Activated naive CD4-positive, alpha-beta T cell treated with anti-CD3 and anti-CD28 coated beads, Interleukin-2, amount 50 U/mL, for 72 hours (primary cell): Measurements from ENCODE around the gene GLIS1. TPM values are rescaled to one million over a fixed set of nuclear protein-coding genes. Genes with fewer than 3 reads are reported as not detected.

Source experiments
- ATAC-seq, 2 donors: fragments of 150-1000 bp; cut with Tn5 transposase; 2 replicates each; pipeline ENCODE4 v1.10.0; 2021; ENCODE audit warnings: mild to moderate bottlenecking in 2 of 2, moderate library complexity in 2 of 2
- DNase-seq, 2 donors: peaks; one replicate each; pipeline ENCODE4 v3.0.0; 2021 to 2022; ENCODE audit warnings: low spot score in 2 of 2
- H3K27ac Mint-ChIP-seq, 2 donors: one replicate each; pipeline ENCODE4 v1.8.0; 2022; ENCODE audit warnings: mild to moderate bottlenecking in 2 of 2, mixed read lengths in 2 of 2
- H3K36me3 Mint-ChIP-seq, 2 donors: one replicate each; pipeline ENCODE4 v1.8.0; 2022; ENCODE audit warnings: mixed read lengths in 2 of 2
- H3K9me3 Mint-ChIP-seq, 2 donors: one replicate each; pipeline ENCODE4 v1.8.0; 2022; ENCODE audit warnings: mixed read lengths in 2 of 2
- total RNA-seq, 2 donors: library from RNA; stranded (reverse); gene quantifications; one replicate each; pipeline ENCODE4 v1.2.3, GENCODE V29; 2022

GLIS1 gene
- total RNA-seq, 2 donors from 2014 or later = not detected

DNA sequence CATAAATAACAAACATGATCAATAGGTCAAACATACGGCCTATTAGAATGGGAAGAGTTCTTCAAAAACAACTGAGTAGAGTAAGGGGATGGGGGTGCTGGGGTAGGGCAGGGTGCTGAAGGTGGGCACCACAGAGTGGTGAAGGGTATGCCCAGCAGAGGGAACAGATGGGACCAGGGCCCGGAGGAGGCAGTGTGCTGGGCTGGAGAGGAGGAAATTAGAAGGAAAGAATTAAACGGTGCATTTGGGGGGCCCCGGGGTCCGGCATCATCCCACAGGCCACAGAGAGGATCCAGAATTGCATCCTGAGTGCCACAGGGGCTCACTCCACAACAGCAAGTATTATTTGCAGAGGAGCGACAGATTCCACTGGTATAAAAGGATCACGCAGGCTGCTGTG is 94.5 kb downstream of the GLIS1 start:
- no peaks in the 10 kb centered on the region for H3K36me3 Mint-ChIP-seq

DNA sequence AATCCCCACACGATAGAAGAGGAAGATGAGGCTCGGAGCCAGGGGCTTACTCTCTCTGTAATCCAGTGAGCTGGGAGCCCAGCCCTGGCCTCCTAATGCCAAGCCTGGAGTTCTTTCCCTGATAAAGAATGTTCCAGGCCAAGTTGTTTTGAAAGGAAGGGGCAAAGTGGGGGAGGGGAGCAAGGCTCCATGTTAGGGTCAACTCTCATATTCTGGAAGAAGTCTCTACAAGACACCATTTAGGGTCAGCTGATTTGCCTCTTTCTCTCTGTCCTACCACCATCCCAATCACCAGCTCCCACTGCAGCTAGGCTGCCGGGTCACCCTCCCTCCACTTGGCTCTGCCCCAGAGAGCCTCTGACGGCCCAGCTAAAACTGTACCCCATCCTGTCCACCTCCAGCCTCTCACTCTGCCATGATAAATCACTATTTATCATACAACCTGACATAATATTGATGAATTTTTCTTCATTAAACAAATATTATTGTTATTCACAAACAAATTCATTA is 95.0 kb downstream of the GLIS1 start:
- Mint-ChIP-seq H3K9me3 (no peaks in the 10 kb centered on the region), H3K27ac (no peak overlapping the region), H3K36me3 (no peaks in the 10 kb centered on the region)
- DNase-seq = peak in 1 of 2 donors; percentile 18
- no peak for ATAC-seq

More for the DNA sequence above, 94.5 kb downstream of the GLIS1 start:
- Mint-ChIP-seq H3K27ac (no peak overlapping the region), H3K9me3 (no peaks in the 10 kb centered on the region)
- ATAC-seq (no peak), DNase-seq (peak in 1 of 2 donors; percentile 21)

DNA sequence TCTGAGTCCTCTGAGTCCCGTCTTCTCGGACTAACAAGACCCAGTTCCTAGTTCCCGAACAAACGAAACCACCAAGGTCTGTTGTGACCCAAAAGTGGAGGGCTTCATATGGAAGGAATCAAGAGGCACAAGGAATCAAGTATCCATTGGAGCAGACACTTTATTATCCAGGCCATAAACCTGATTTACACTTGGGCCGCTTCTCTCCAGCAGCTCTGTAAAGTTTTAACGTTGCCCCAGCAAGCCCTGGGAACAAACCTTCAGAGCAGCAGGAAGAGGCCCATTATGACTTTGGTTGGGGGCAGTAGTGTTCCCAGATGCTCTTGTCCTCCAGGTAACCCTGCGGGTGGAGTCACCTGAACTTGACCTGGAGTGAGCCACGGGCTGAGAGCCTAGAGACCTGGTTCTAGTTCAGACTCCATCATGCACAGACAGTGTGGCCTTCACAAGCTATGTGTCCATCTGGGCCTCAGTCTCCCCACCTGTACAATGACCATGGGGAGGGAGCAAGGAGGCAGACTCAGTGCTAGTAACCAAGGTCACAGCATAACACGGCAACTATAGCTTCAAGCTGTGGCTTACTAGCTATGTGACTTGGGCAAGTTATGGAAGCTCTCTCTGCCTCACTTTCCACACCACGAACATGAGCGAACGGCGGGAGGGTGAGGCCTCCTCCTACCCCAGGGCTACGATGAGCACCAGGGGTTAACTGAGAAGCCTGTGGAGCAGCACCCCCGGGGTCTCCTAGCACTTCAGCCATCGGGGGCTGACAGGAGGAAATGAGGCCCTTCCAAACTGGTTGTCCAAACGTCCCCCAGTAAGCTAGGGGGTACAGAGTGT is 95.7 kb downstream of the GLIS1 start:
- DNase-seq (peak in 1 of 2 donors; percentile 30), ATAC-seq (no peak)
- no peaks in the 10 kb centered on the region for H3K36me3 Mint-ChIP-seq
- no peaks in the 10 kb centered on the region for H3K9me3 Mint-ChIP-seq
- peak overlapping the region in 1 of 2 donors; percentile 29 for H3K27ac Mint-ChIP-seq

DNA sequence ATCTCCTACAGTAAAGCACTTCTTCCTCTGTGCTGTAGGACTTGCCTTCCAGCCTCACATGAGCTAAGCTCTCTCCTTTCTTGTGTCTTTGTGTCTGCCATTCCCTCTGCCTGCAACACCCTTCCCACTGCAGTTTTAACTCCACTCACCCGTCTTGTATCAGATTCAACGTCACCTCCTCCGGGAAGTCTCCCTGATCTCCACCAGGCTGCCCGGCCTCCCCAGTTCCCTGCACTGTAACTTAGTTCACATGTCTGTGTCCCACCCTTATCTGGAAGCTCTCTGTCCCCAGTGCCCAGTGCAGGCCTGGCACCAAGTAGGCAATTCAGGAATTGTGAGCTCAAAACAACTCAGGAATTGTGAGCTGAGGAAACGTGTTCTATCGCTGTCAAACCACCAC is 96.4 kb downstream of the GLIS1 start:
- DNase-seq = peak in 1 of 2 donors; percentile 21
- Mint-ChIP-seq H3K27ac (no peak overlapping the region), H3K36me3 (no peaks in the 10 kb centered on the region), H3K9me3 (no peaks in the 10 kb centered on the region)
- ATAC-seq = no peak

DNA sequence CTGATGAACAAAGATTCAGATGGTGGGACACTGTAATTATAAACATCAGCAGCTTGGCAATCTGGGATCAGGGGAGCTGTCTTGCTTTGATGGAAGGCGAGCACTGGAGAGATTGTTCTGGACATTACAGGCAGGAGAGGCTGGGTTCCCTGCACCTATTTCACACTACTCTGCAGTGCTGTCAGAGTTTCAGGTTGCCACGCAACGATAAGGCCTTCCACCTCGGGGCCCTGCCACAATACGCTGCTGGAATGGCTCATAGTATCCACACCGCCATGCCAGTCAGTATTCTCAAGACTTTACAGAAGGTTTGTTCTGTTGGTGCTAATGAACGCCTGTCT is 96.8 kb downstream of the GLIS1 start:
- peak in 1 of 2 donors; percentile 13 for DNase-seq
- no peak for ATAC-seq
- Mint-ChIP-seq H3K27ac (no peak overlapping the region), H3K9me3 (no peaks in the 10 kb centered on the region), H3K36me3 (no peaks in the 10 kb centered on the region)

DNA sequence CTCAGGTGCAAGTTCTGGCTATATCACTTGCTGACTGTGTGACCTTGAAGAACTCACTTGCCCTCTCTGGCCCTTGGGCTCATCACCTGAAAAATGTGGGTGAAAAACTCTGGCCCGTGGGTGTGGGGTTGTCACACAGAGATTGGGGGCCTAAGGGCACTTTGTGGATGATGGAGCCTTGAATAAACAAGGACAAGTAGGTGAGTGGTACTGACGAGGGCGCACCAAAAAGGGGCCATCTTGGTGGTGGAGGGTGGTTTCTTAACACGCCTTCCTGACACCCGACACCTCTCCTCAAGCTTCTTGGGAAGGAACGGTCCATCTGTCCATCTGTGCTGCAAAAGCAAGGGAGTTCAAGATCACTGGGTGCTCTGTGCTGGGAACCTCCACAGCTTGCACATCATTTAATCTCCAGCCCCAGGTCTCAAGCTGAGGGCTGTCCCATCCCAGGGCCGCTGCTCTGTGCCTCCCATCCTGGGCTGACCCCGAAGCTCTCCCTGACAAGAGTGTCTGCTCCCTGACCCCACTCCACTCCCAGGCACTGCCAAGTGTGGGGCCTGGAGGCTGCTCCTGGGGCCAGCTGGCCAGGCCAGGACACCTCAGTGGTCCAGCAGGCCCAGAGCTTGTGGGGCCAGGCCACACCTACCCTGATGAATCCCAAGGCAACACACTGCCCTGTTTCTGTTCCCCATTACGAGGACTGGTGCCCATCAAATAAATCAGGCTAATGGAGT is 97.3 kb downstream of the GLIS1 start:
- Mint-ChIP-seq H3K9me3 (no peaks in the 10 kb centered on the region), H3K36me3 (no peaks in the 10 kb centered on the region), H3K27ac (no peak overlapping the region)
- ATAC-seq = no peak
- peak in 1 of 2 donors; percentile 46 for DNase-seq

DNA sequence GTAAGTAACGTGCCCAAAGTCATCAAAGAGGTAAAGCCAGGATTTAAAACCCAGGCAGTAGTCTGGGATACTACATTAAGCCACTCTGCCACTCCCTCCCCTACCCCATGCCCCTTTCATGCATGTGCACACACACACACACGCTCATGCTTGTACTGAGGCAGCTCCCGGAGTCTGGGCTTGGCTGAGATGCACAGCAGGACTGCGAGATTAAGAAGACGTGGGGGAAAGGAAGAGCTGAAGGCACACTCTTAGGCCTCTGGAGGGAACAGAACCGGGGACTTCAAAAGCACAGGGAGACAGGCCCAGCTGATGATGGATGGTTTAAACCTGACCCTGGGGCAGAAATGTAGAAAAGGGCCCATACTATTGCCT is 98.3 kb downstream of the GLIS1 start:
- no peaks in the 10 kb centered on the region for H3K9me3 Mint-ChIP-seq
- no peak overlapping the region for H3K27ac Mint-ChIP-seq
- DNase-seq (no peak), ATAC-seq (no peak)
- no peaks in the 10 kb centered on the region for H3K36me3 Mint-ChIP-seq

DNA sequence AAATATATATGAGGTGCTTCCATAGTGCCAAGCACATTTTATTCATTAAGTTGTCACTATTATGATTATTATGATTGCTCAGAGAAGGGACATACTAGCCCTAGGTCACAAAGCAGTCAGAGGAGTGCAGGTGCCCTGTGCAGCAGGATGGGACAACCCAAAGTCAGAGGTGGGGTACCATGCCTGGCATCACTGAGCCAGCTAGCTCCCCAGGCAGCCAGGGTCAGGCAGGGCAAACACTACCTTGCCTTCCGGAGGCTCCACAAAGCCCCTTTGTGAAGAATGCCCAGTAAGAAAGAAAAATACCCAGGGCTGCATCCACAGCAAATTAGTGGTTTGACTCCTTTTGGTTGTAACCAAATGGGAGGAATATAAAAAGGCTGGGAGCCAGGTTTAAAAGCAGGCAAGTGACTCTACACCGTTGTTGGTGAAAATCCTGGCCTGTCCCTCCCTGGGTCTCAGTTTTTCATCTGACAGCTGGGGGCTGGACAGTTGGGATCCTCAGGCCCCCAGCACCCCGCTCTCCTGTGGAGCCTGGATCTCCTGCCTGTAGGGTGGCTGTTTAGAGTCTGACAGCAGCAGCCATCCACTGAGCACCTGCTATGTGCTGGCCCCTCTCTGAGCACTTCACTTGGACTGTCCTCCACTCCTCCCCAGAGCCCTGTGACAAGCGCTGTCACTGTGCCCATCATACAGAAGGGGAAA is 98.8 kb downstream of the GLIS1 start:
- DNase-seq = no peak
- Mint-ChIP-seq H3K9me3 (no peaks in the 10 kb centered on the region), H3K27ac (no peak overlapping the region), H3K36me3 (no peaks in the 10 kb centered on the region)
- ATAC-seq = no peak

DNA sequence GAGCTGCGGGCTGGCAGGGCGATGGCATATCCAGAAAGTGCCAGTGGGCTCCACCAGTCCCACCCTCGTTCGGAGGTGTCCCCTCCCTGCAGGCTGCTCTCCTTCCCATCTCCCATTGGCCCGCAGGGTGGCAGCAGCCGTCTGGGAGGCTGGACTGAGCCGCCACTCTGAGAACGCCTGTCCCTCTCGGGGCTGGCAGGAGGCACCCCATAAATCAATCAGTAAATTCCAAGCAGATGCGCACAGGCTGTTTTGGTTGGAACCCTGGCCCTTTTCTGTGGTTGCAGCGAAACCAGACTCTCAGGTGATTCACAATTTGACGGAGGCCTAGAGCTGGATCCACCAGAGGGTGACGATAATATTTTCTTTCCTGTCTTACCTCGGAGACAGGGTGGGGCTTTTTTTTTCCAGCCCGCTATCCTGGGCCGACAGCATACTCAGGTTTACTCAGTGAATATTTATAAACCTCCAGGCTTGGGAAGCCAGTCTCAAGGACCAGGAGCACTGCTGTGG is 99.7 kb downstream of the GLIS1 start:
- ATAC-seq (peak; percentile 33 to 62), DNase-seq (no peak)
- no peak overlapping the region for H3K27ac Mint-ChIP-seq
- H3K9me3 Mint-ChIP-seq = no peaks in the 10 kb centered on the region
- H3K36me3 Mint-ChIP-seq = no peaks in the 10 kb centered on the region

DNA sequence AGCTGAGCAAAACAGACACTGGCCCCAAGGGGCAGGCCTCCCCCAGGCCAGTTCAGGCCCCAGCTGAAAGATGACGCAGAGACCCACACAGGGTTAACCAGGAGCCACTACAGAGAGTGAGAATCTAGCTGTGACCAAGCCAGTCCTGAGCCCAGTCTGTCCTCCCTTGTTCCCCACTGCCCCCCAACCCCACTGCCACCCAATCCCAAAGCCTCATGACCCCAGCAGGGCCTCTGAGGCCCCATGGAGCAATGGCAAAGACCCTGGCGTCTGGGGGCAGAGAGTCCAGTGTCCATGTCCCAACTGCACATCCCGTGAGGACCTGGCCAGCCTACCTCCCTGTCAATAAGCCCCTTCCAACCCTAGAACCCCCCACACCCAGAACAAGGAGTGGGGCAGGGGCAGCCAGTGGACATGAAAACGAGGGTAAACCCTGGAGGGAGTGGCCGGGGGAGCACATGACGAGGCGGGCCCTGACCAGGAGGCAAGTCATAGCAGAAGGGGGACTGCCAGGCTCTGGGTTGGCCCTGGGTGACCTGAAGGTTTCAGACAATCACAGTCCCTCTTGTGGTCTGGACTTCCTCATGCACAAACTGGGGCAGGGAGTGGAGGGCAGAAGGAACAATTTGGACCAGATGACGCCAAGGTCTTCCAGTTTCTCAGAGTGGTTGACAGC is 100.5 kb downstream of the GLIS1 start:
- H3K27ac Mint-ChIP-seq = no peak overlapping the region
- H3K9me3 Mint-ChIP-seq = no peaks in the 10 kb centered on the region
- DNase-seq (peak in 1 of 2 donors; percentile 52), ATAC-seq (peak in 1 of 2 donors; percentile 76)
- no peaks in the 10 kb centered on the region for H3K36me3 Mint-ChIP-seq

DNA sequence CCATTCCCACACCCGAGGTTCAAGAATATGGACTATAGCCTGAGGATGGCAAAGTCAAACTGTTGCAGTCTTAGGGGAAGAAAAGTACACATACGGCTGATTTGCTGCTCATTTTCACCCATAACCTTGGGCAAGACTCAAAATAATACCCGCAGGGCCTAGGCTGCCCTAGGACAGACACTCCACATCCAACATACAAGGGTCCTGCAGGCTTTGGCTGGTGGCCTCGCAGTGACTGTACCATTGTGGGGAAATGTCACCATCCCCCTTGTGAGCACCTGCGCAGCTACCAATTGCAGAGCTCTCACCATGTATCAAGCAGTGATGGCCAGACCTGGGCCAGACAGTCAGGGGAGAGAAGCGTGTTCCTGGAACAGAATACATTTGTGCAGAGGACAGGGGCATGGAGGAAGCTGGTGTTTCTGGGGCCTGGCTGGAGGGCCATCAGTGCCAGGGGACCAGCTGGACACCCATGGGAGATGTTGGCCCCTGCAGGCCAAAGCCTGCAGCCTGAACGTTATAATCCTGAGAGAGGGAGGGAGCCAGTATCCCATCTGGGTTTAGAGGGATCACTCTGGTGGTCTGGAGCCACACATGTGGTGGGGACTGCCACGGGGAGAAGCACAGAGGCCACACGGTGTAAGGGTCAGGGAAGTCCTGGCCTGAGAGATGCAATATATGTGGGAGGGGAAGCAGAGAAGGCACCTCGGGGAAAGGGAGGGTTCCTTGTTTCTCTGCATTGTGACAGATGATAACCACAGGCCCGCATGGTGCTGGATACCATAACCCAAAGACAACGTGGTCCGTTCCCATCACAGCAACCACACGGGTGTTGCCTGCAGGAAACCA is 101.2 kb downstream of the GLIS1 start:
- no peaks in the 10 kb centered on the region for H3K9me3 Mint-ChIP-seq
- DNase-seq = no peak
- no peak overlapping the region for H3K27ac Mint-ChIP-seq
- ATAC-seq = no peak
- H3K36me3 Mint-ChIP-seq = no peaks in the 10 kb centered on the region

DNA sequence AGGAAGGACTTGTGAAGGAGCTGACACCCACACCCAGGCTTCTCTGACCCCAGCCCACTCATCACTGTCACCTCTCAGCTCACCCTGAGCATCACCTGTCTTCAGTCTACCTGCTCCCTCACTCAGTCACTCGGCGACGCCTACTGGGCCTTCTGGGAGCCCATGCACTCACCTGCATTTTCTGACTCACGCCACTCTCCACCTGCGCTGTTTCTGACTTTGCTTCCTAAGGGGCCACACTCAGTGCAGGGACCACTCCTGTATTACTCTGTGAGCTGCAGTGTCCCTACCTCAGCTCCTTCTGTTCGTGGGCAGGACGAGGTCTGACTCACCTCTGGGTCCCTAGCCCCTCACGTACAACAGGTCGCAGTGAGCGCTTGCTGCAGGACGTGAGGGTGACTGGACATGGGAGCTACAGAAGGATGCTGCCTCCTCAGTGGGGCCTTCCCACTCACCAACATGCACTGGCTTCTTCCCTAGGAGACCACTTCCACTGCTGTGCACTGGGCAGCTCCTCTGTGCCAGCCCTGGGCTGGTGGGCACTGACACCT is 102.3 kb downstream of the GLIS1 start:
- Mint-ChIP-seq H3K27ac (no peak overlapping the region), H3K36me3 (no peaks in the 10 kb centered on the region), H3K9me3 (no peaks in the 10 kb centered on the region)
- ATAC-seq (no peak), DNase-seq (peak in 1 of 2 donors; percentile 25)

DNA sequence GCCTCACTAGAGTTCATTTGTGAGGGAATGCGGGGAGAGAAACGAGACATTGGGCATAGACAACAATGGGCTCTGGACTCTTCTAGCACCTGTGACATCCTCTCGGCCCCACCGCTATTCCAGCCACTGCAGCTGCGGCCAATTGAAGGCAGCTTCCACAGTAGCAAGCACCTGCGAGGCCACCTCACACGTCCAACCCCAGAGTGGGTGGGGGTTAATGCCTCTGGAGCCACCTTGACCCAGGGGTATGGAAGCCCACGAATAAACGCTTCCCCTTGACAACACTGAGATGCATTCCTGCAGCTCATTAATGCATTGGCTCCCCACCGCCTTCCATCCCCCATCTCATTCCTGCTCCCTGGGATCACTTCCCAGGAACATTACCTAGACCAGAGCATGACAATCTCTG is 104.4 kb downstream of the GLIS1 start:
- DNase-seq = no peak
- ATAC-seq = no peak
- Mint-ChIP-seq H3K36me3 (no peaks in the 10 kb centered on the region), H3K9me3 (no peaks in the 10 kb centered on the region), H3K27ac (no peak overlapping the region)

DNA sequence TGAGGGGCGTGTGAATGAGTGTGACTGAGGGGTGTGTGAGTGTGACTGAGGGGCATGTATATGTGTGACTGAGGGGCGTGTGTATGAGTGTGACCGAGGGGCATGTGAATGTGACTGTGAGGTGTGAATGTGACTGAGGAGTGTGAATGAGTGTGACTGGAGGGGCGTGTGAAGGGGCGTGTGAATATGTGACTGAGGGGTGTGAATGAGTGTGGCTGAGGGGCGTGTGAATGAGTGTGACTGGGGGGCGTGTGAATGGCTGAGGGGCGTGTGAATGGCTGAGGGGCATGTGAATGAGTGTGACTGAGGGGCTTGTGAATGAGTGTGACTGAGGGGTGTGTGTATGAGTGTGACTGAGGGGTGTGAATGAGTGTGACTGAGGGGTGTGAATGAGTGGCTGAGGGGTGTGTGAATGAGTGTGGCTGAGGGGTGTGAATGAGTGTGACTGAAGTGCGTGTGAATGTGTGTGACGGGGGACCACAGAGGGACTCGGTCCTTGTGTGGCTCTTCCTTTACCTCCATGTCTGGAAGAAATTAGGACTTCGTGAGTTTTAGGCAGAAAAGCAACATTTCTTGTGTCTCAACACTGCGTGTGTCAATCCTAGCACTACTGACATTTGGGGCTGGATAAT is 105.8 kb downstream of the GLIS1 start:
- ATAC-seq (no peak), DNase-seq (no peak)
- H3K36me3 Mint-ChIP-seq = no peaks in the 10 kb centered on the region
- no peaks in the 10 kb centered on the region for H3K9me3 Mint-ChIP-seq
- H3K27ac Mint-ChIP-seq = no peak overlapping the region
